ACHN (cell line): ENCODE measurements around the gene CBFA2T3.
"Not testable (repeated sequence)": the region's sequence is repeated elsewhere in the genome, so short reads cannot be mapped to it uniquely, and the experiment has no call there.

Source experiments
- DNase-seq: peaks from one replicate; pipeline ENCODE4 v3.0.0-alpha.2; 2015
- in situ Hi-C: cut with HindIII; loops from 2 replicates; pipeline ENCODE4 v1.10.0; 2017; ENCODE audit warnings: low sequenced_read_pairs, low pct_ligation_motif_present, low pct_unique_long_range_greater_than_20kb

The CBFA2T3 gene

DNA sequence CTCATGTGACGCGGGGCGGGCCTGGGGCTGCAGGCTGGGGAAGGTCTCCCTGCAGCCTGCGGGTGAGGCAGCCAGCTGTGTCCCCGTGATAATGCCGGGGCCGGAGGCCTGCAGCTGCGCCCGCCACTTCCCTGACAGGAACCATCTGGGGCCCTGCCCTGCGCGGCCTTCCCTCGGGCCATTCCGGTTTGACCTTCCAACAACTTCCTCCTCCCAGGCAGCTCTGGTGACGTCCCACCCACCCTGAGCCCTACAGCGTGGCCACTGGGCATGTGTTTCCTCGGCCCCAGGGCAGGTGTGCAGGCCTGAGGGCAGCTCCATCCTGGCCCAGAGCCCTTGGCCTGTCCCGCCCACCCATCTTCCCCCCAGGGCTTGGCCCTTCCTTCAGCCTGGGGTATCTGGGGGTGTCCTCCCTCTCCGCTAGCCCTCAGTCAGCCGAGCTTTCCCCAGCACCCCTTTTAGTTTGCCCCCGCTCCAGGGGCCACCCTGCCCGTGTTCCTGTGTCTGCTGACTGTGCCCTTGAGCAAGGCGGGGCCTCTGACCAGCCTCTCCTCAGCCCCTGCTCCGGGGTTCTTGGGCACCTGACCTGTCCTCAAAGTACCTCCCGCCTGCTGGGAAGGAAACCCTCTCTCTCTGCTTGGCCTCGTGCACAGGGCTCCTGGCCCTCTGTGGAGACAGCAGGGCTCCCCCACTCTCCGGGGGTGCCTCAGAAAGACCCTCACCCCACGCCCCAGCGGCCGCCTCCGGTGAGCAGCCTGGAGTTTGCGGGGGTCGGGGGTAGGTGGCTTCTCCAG lies at the start of gene CBFA2T3:
Gene CBFA2T3, minus strand, starts transcription at position 190 of the 794 bp plus-strand sequence. CDS start 400 bp downstream, outside the sequence.
- DNase-seq = no peak

DNA sequence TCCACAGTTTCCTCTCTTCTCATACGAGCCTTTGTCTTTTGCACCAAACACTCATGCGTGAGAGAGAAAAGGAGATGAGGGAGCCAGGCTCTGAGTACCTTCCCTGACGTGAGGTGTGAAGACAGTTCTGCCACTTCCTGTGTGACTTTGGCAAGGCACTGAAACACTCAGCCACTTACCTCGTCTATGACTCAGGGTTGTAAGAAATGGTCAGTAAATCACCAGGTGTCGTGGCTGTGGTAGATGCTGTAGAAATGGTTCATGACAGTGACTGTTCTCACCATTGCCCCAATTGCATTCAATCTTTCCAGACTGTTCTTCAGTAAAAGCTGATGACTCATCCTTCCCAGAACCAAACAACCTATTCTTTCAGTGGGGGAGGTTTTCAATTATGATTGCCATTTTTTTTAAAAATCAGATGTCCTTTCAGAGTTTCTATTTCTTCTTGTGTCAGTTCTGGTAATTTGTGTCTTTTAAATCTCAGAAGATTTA lies 49.2 kb upstream of the CBFA2T3 start:
- in situ Hi-C loops = no loop called here
- peak; percentile 13 for DNase-seq

More for the DNA sequence above, at the start of gene CBFA2T3:
- in situ Hi-C loops = no loop called here

DNA sequence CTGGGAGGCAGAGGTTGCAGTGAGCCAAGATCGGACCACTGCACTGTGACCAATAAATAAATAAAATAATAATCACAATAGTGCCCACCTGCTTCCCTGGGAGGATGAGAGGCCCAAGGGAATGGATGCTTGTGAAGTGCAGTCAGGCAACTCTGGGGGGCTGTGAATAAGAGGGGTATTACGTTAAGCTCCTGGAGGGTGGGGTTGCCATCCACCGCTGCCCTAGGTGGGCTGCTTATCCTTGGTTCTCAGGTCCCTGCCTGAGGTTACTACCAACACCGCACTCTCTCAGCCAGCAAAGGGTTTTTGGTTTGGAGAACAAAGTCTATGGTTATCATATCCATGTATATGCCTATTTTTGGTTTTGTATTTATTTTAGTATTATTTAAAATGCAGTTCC lies 48.6 kb upstream of the CBFA2T3 start:
- DNase-seq = no peak
- in situ Hi-C loops = no loop called here

DNA sequence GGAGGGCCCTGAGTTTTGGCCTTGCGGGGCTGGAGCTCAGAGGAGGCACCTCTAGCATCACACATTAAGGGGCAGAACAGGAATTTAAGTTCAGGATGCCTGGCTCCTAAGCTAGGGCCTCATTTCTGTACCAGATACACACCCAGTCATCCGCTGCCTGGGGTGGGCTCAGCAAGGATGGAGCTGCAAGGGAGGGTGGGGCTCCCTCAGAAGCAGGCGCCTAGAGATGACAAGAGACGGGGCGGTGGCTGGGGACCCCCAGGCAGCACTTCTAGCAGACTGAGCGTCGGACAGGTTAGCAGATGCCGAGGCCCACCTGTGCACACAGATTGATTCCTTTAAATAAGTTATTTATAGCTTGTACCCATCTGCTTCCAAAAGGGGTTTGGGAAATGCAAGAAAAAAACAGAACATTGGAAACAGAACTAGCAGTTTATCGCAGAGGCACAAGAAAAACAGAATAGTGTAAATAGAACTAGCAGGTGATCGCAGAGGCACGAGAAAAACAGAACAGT lies 47.6 kb upstream of the CBFA2T3 start:
- in situ Hi-C loops = no loop called here
- DNase-seq = no peak

DNA sequence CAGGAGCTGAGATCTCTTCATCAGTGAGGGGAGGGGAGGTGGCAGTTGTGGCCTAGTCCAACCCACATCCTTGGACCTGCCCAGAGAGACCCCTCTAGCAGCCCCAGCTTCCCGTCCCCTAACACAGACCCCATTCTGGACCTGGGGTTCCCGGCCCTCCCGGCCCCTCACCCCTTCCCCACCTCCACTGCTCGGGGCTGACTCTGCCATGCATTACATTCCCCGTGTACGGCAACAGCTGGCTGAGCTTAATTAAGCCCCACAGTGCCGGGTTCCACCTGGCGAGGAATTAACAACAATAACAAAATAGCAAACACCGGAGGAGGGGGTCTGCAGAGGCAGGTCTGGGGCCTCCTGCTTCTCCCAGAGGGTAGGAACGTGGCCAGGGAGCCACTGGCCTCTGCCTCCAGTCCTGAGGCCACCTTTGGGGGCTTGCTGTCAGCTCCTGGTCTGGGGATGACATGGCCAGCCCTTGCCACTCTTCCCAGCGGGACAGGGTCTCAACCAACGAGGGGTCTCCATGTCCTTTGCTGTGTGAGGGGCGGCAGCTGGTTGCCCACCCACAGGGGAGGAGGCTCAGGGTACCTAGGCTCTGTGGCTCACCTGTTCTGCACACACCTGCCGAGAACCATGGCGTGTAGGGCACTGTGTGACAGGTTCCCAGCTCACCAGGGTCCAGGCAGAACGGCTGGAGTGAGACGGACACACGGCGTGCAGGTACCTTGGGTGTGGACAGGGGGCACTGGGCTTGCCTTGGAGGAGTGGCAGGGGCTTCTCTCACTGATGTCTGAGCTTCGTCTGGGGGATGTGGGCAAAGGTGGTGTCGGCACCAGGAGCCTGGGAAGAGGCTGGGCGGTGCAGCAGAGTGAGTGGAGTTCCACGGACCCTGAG lies 46.9 kb upstream of the CBFA2T3 start:
- in situ Hi-C loops = no loop called here
- no peak for DNase-seq

DNA sequence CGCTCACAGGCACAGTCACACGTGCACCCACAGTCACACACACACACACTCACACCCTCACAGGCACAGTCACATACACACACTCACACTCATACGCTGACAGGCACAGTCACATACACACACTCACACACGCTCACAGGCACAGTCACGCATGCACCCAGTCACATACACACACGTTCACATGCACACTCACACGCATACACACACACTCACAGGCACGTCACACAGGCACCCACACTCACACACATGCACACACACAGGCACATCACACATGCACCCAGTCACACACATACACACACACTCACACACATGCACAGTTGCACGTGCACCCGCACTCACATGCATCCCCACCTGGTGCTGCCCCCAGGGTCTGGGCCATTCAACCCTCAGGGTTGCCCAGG lies 46.1 kb upstream of the CBFA2T3 start:
- no peak for DNase-seq
- in situ Hi-C loops = no loop called here

DNA sequence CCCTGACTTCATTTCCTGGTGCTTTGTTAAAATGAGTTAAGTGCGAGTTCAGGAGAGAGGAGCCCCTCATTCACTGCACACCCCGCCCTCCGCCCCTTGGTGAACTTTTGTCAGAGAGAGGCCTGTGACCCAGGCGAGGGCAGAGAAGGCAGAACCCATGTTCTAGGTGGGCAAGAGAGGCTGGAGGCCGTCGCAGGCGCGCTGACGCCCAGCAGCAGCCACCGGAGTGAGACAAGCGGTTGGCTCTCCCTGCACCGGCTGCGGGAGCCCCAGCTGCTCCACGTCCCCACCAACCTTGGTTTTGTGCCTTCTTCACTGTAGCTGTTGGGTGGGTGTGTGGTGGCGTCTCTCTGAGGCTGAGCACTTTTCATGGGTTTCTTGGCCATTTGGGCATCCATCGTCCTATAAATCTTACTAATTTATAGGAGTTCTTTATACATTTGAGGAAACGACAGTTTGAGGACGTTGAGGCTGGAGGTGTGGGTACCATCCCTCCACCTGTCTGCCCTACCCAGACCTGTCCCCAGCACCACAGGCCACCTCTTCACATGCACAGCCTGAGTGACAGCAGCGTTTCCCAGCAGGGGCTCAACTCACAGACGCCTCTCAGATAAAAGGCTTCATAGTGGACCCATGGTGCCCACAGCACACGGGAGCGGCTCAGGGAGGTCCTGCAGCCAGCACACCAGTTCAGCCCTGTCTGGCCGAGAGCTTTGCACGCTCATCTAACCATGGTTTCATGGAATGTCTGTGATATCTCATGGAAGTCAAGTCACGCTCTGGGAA lies 45.2 kb upstream of the CBFA2T3 start:
- DNase-seq = no peak
- in situ Hi-C loops = no loop called here

DNA sequence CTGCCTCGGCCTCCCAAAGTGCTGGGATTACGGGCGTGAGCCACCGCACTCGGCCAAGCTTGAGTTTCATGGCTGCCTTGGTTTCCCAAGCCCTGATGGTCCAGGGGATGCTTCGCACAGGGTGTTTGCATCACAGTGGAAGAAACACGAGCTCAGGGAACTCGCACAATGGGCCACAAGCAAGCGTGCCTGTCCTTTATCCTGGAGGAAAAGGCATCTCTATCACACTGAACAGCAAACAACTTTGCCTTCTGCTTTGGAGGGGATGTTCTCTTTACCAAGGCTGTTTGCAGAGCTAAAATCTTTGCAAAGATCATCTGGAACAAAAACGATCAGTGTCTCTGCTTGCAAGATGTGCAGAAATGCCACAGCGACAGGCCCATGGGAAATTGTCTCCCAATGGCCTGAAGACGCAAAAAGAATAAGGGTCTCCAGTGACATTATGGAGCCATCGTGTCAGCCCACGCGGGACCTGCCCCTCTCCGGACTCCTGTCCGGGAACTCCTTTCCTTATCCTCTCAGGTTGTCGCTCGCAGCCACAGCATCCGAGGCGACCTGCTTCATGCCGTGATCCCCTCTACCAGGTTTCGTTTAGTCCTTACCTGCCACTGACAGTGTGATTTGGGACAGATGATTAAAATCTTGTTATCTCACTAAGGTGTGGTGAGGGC lies 44.1 kb upstream of the CBFA2T3 start:
- no peak for DNase-seq
- in situ Hi-C loops = no loop called here

DNA sequence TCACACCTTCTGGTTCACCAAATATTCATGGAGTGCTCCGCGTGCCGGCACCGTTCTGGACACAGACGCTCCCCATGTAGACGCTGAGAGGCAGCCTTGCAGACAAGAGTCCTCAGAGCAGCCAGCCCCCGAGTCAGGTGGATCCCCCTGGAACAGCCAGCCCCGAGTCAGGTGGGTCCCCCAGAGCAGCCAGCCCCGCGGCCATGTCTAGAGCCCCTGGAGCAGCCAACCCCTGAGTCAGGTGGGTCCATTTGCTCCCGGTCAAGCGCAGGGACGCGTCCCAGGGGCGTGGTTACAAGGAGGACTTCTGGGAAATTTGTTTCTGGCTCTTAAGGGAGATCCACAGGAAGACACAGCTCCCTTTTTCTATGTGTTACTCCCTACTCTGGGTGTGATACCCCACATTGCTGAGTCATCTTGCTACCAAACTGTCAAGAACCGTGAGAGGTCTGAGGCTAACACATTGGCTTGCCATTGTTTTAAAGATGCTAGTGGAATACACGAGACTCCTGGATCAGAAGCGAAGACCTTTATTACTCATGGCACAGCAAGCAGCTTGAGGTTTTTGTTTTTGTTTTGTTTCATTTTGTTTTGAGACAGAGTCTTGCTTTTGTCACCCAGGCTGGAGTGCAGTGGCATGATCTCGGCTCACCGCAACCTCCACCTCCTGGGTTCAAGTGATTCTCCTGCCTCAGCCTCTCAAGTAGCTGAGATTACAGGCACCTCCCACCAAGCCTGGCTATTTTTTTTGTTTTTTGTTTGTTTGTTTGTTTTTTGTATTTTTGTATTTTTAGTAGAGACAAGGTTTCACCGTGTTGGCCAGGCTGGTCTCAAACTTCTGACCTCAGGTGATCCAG lies 43.3 kb upstream of the CBFA2T3 start:
- no peak for DNase-seq
- in situ Hi-C loops = no loop called here

DNA sequence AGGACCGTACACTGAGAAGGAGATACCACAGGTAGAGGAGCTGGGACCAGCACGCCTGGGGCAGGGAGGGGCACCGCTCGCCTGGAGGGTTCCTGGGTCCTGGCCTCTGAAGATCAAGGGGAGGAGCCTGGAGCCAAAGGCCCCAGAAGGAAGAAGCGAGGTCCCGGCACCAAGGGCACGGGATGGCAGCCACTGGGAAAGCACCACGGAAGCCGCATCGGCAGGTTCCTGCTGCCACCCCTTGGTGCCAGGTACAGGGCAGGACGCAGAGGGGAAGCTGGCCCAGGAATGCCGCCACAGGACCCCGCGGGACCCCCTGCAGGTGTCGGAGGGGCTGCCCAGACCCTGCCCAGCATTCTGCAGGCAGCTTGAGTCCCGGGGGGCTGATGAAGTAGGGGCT lies 42.5 kb upstream of the CBFA2T3 start:
- in situ Hi-C loops = no loop called here
- no peak for DNase-seq

DNA sequence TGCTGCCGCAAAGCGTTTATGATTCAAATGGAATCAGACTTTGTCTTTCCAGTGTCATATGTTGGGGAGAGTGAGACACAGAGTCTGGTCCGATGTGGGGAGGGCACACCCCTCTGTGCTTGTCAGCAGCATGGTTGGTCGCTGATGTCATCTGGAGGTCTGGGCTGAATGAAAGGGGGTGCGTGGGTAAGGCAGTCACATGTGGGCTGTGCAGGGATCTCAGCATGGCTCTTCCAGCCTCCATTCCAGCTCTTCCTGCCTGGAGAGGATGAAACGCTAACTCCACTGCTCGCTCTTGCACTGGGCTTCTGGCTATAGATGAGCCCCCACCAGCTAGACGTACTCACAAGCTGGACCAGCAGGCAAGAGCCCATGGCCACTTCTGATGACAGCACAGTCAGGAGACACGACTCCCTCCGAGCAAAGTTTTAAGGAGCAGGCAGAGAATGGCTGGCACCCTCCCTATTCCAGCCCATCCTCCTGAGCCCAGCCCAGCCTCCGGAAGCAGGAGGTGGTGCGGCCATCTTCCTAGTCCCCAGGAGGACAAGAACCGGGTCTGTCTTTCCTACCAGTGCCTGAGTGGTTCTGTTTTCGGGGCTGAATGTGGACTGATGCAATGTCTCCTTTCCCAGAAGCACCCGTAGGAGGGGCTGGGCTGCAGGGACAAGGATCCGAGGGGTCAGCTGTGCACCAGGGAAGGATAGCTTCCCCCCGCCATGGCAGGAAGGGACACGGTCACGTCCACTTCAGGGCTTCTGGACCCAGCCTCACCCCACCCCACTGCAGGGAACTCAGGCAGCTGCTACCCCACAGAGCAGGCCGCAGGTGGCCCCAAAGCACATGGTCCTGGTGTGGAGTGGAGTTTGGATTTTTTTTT lies 41.5 kb upstream of the CBFA2T3 start:
- in situ Hi-C loops = no loop called here
- DNase-seq = no peak

DNA sequence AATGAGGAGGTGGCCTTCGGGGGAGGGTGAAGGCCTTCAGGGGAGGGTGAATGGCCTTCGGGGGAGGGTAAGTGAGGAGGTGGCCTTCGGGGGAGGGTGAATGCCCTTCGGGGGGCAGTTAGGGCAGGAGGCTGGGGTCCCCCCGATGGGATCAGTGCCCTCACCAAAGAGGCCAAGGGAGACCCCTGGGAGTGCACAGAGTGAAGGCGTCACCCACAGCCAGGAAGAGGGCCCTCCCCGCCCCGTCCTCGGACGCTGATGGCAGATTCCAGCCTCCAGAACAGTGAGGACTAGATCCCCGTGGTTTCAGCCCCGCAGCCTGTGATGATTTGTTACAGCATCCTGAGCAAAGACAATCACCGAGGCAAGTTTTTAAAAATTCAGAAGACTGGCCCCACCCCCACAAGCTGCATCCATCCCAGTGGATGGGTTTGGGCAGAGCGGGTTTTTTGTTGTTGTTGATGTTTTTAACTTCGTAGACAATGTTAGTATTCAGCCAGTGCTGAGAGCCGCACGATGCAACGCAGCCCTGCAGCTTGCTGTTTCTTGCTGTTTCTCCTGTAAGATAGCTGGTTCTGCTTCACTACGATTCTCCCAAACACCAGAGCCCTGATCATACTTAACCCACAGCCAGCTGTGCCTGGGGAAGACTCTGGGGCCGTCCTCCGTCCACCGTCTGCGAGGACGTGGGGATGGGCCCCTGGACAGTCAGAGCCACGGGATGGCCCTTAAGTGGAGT lies 40.7 kb upstream of the CBFA2T3 start:
- no peak for DNase-seq
- in situ Hi-C loops = no loop called here

DNA sequence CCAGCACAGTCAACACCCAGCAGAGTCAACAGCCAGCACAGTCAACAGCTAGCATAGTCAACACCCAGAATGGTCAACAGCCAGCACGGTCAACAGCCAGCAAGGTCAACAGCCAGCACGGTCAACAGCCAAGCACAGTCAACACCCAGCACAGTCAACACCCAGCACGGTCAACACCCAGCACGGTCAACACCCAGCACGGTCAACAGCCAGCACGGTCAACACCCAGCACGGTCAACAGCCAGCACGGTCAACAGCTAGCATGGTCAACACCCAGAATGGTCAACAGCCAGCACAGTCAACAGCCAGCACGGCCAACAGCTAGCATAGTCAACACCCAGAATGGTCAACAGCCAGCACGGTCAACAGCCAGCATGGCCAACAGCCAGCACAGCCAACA lies 39.6 kb upstream of the CBFA2T3 start:
- DNase-seq, in situ Hi-C loops: not testable (repeated sequence)

DNA sequence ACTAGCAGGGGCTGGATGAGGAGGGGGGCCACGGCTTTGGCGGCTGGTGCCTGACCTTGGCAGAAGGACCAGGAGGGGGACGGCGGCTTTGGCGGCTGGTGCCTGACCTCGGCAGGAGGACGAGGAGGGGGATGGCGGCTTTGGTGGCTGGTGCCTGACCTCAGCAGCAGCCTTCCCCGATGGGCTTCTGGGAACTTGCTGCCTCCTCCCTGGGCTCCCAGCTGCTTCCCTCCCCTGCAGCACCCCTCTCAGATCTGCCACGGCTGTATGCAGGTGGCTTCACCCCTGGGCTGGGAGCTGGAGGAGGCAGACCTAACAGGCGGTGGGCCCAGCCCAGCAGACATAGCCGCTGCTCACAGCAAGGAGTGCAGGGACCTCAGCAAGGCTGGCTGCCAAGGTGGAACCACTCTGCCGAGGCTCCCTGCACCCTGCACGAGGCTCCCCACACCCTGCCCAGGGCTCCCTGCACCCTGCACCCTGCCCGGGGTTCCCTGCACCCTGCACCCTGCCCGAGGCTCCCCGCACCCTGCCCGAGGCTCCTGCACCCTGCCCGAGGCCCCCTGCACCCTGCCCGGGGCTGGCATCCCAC lies 38.4 kb upstream of the CBFA2T3 start:
- in situ Hi-C loops = no loop called here
- DNase-seq = no peak

DNA sequence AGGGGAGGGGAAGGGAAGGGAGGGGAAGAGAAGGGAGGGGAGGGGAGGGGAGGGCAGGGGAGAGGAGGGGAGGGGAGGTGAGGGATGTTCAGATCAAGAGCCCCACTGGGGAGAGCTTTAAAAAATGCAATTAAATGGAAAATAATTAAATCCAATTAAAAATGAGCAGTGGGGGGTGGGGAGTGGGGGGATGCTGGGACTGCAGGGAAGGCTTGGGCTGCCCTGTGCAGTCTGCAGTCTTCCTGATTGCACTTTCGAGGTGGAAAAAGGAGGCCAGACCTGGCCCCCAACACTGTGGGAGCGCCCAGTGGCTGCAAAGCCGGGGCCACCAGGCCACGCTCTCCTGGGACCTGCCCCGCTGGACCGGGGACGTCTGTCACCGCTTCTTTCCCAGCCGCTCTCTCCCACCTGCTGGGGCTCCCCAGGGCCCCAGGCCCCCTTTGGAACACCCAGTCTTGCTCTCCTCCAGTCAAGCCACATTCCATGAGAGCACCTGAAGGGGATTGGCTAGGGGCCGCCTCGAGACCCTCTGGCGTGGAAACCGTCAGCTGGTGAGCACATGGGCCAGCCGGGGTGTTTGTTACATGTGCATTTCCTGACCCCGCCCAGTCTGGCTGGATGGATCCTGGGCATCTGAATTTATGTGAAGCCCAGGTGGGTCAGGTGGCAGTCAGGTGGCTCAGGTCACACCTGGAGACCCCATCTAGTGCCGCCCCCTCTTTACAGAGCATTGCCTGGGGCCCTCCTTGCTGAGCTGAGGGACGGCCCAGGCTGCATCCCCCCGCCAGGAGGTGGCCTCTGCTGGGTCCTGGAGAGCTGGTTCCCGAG lies 37.6 kb upstream of the CBFA2T3 start:
- in situ Hi-C loops = no loop called here
- no peak for DNase-seq
